K562 (cell line): ENCODE data around the gene NDUFA13. TPM values are rescaled to one million over a fixed set of nuclear protein-coding genes. Genes with fewer than 3 reads are reported as not detected.

ENCODE experiments used
- ATAC-seq: fragments of 200-7000 bp; cut with Tn5 transposase; 3 replicates; pipeline ENCODE4 v1.9.1; 2020; ENCODE audit warnings: moderate library complexity
- BruUV-seq: library from RNA; stranded (reverse); fragments of 400-500 nt; replicated peaks from 2 replicates; lab custom pipeline; 2021; lab: Mats Ljungman, UMichigan
- CTCF ChIA-PET: fragments of 300-600 bp; formaldehyde crosslinking; extraction: SDS; loops from one replicate; lab custom pipeline; 2021; ENCODE audit warnings: low intra/inter-chr PET ratio; lab: Yijun Ruan, JAX
- POLR2A ChIA-PET: fragments of 300-600, 350-650 bp; sonication (Branson Sonifier 250); formaldehyde crosslinking; extraction: SDS; loops from one replicate; lab custom pipeline; 2021; ENCODE audit warnings: antibody characterized with exemption, inconsistent platforms; lab: Yijun Ruan, JAX
- DNase-seq, 4 experiments: peaks; one replicate each; pipeline versions ENCODE4 v3.0.0 to v3.0.0-alpha.2; 2011 to 2018; ENCODE audit warnings: low spot score in 3 of 4, mixed read lengths in 3 of 4; ENCODE audit errors: extremely low read depth in 1 of 4
- FAIRE-seq: peaks from 2 replicates; lab custom pipeline; 2011; peaks lifted over from hg19 to GRCh38; lab: Jason Lieb, UNC
- H2AFZ ChIP-seq: 2 replicates; pipeline ENCODE4 v1.6.0; 2011; ENCODE audit warnings: low read depth, low read length, control low read depth, inconsistent platforms
- H3K27ac ChIP-seq: fragments of 200-600 bp; 3 replicates; pipeline ENCODE4 v1.8.0; 2011; ENCODE audit warnings: low read depth, mild to moderate bottlenecking, control low read depth, inconsistent platforms, low read length, moderate library complexity, mixed read lengths; ENCODE audit errors: extremely low read depth
- H3K27me3 ChIP-seq, 2 experiments: fragments of 300-600 bp in 1 of 2; 2 replicates in 1 of 2; 3 replicates in 1 of 2; pipeline versions ENCODE4 v1.6.0 to v1.8.0; 2011; ENCODE audit warnings: inconsistent platforms in 2 of 2, low read length in 2 of 2, mild to moderate bottlenecking in 1 of 2, mixed read lengths in 1 of 2, moderate library complexity in 1 of 2; ENCODE audit not compliant: control insufficient read depth in 2 of 2, insufficient read depth in 2 of 2
- H3K36me3 ChIP-seq: fragments of 300-600 bp; 3 replicates; pipeline ENCODE4 v1.8.0; 2011; ENCODE audit warnings: mild to moderate bottlenecking, low read length, inconsistent platforms; ENCODE audit not compliant: control insufficient read depth, insufficient read depth
- H3K4me1 ChIP-seq, 2 experiments: fragments of 200-600 bp in 1 of 2; replicated peaks in 1 of 2; 2 replicates in 1 of 2; 3 replicates in 1 of 2; pipeline versions ENCODE4 v1.5.1 to v1.8.0; 2011; ENCODE audit warnings: inconsistent platforms in 2 of 2, low read length in 2 of 2, mild to moderate bottlenecking in 1 of 2, mixed read lengths in 1 of 2, moderate library complexity in 1 of 2; ENCODE audit not compliant: control insufficient read depth in 2 of 2, insufficient read depth in 2 of 2
- H3K4me2 ChIP-seq: 2 replicates; pipeline ENCODE4 v1.6.1; 2011; ENCODE audit warnings: low read length, control low read depth, inconsistent platforms, mixed read lengths; ENCODE audit not compliant: insufficient read depth
- H3K4me3 ChIP-seq: fragments of 200-600 bp; sonication (generic), shearing (Covaris generic); 2 replicates; pipeline ENCODE4 v1.5.1; 2016; ENCODE audit warnings: control low read depth, inconsistent platforms
- H3K79me2 ChIP-seq: fragments of 200-600 bp; 3 replicates; pipeline ENCODE4 v1.8.0; 2011; ENCODE audit warnings: low read length, inconsistent platforms; ENCODE audit not compliant: control insufficient read depth, insufficient read depth
- H3K9ac ChIP-seq, 2 experiments: 2 replicates each; pipeline versions ENCODE4 v1.6.0 to v1.6.1; 2011; ENCODE audit warnings: low read depth in 2 of 2, low read length in 2 of 2, control low read depth in 1 of 2, inconsistent platforms in 1 of 2, mild to moderate bottlenecking in 1 of 2, mixed read lengths in 1 of 2; ENCODE audit not compliant: insufficient read depth in 1 of 2
- H3K9me1 ChIP-seq: one replicate; pipeline ENCODE4 v1.6.0; 2011; ENCODE audit warnings: inconsistent platforms, mild to moderate bottlenecking, low read length, moderate library complexity; ENCODE audit not compliant: control insufficient read depth, insufficient read depth
- H3K9me3 ChIP-seq: replicated peaks from 2 replicates; pipeline ENCODE4 v1.5.1; 2011; ENCODE audit warnings: low read depth, low read length, inconsistent platforms; ENCODE audit not compliant: control insufficient read depth, insufficient read depth
- H4K20me1 ChIP-seq: replicated peaks from 2 replicates; pipeline ENCODE4 v1.6.1; 2011; ENCODE audit warnings: low read length, inconsistent platforms, mixed read lengths; ENCODE audit not compliant: control insufficient read depth, insufficient read depth
- PHB ChIP-seq: fragments of 250-450 bp; sonication (Bioruptor Pico); IDR thresholded peaks from 2 replicates; pipeline ENCODE4 v1.5.0; 2021
- POLR2G ChIP-seq: fragments of 200-400 bp; formaldehyde crosslinking; IDR thresholded peaks from 2 replicates; pipeline ENCODE4 v1.6.1; 2017; ENCODE audit warnings: low read depth, mild to moderate bottlenecking, antibody characterized with exemption, low read length, moderate library complexity
- RBM22 ChIP-seq: fragments of 200-400 bp; formaldehyde crosslinking; IDR thresholded peaks from 2 replicates; pipeline ENCODE4 v1.6.1; 2018; ENCODE audit warnings: low read length, low read depth; ENCODE audit not compliant: poor library complexity, severe bottlenecking
- WGBS: fragments of 100-300 bp; shearing (Covaris generic); methylation state at CpG from one replicate; pipeline ENCODE4 v1.1.6; 2016; ENCODE audit warnings: low coverage, mixed read lengths; ENCODE audit not compliant: insufficient coverage; ENCODE audit errors: missing lambda C conversion rate; 5-methylcytosine and 5-hydroxymethylcytosine counted together
- in situ Hi-C: fragments of 300-500 bp; cut with MboI; formaldehyde crosslinking; loops from 4 replicates; pipeline ENCODE4 v1.15.0; 2018; ENCODE audit warnings: inconsistent platforms, mixed read lengths
- intact Hi-C: fragments of 100-400 bp; cut with micrococcal nuclease; formaldehyde crosslinking; loops from 2 replicates; pipeline ENCODE4 v1.14.2; 2022
- polyA plus RNA-seq, 8 experiments: library from polyadenylated mRNA; depleted of rRNA in 4 of 8; stranded (reverse) in 5 of 8; unstranded in 3 of 8; fragments of >200 nt; fragmentation: Nextera tagmentation in 2 of 8; fragmentation: Illumina TruSeq in 1 of 8; extraction: Ambion mirVana in 2 of 8; extraction: Trizol in 1 of 8; gene quantifications; 2 replicates each; pipeline versions ENCODE4 v1.2.1 to v1.2.3, GENCODE V29; 2011 to 2014; ENCODE audit warnings: inconsistent platforms in 1 of 8, missing spikeins in 1 of 8
- total RNA-seq, 7 experiments: library from RNA; depleted of rRNA in 6 of 7; stranded (reverse); fragments of >200 nt in 6 of 7; fragmentation: Illumina TruSeq in 2 of 7; extraction: Trizol in 2 of 7; gene quantifications; 2 replicates each; pipeline versions ENCODE4 v1.2.1 to v1.2.3, GENCODE V29; 2011 to 2021; ENCODE audit warnings: low replicate concordance in 1 of 7
- TF ChIP-seq, protein P1 (sequence below): fragments of 250-450 bp; sonication (Bioruptor Pico); IDR thresholded peaks from 2 replicates; pipeline ENCODE4 v1.5.0; 2020; ENCODE audit warnings: mild to moderate bottlenecking

Gene NDUFA13
- total and polyA plus RNA-seq, 9 of the 15 experiments (the other 6 are each of a cell fraction or from before 2014, with no cell fraction given) = 146 to 596 (median 429) TPM

GRCh38 chr19:19498255-19498991, 17.6 kb upstream of the NDUFA13 start:
- POLR2A ChIA-PET = interaction anchor here (0.7 kb wide), 1 partner anchor 203 kb away, joined by 3 read pairs; no protein-coding TSS in a partner anchor
- H3K27ac ChIP-seq = no peak overlapping the region
- H3K27me3 ChIP-seq = no peaks in the 10 kb centered on the region
- H3K4me3 ChIP-seq = no peak overlapping the region
- peaks cover 98% of the 10 kb centered on the region for H3K36me3 ChIP-seq
- no TSS peak for BruUV-seq
- no peaks in the 10 kb centered on the region for H3K9me3 ChIP-seq
- ATAC-seq (no peak), DNase-seq (no peak), FAIRE-seq (no peak)
- H3K79me2 ChIP-seq = peaks cover 16% of the 10 kb centered on the region
- H3K4me2 ChIP-seq = no peak overlapping the region
- in situ Hi-C loops (no loop called here), intact Hi-C loops (no loop called here)
- H3K4me1 ChIP-seq = peaks cover 0 to 24% of the 10 kb centered on the region in 2 experiments; a peak in 2 of 5 replicates
- 96% methylated on average over 12 of the region's 33 CpGs for WGBS
- H2AFZ ChIP-seq = no peak overlapping the region
- H3K9ac ChIP-seq = peak overlapping the region in 1 of 2 experiments; percentile 79; a peak in 1 of 4 replicates
- CTCF ChIA-PET = no interaction called here
- TF ChIP-seq, protein P1, sequence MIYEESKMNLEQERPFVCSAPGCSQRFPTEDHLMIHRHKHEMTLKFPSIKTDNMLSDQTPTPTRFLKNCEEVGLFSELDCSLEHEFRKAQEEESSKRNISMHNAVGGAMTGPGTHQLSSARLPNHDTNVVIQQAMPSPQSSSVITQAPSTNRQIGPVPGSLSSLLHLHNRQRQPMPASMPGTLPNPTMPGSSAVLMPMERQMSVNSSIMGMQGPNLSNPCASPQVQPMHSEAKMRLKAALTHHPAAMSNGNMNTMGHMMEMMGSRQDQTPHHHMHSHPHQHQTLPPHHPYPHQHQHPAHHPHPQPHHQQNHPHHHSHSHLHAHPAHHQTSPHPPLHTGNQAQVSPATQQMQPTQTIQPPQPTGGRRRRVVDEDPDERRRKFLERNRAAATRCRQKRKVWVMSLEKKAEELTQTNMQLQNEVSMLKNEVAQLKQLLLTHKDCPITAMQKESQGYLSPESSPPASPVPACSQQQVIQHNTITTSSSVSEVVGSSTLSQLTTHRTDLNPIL (CRISPR knock-in tag) = no peak
- peak; percentile 55; the same call in 1 of the 2 replicates for TF ChIP-seq POLR2G
- TF ChIP-seq RBM22 = peak; percentile 9
- TF ChIP-seq PHB (CRISPR knock-in tag) = no peak
- TF ChIP-seq, all 486 proteins: peak for 2
- Histone ChIP-seq H3K9me1 (no peaks in the 10 kb centered on the region), H4K20me1 (peaks cover 9% of the 10 kb centered on the region; the same call in 1 of the 2 replicates)
